LoVo (cell line): ENCODE data around the gene CEP152.
"Not testable (repeated sequence)": the region's sequence is repeated elsewhere in the genome, so short reads cannot be mapped to it uniquely, and the experiment has no call there.

Experiments used
- DNase-seq: peaks from one replicate; pipeline ENCODE4 v3.0.0-alpha.2; 2016; ENCODE audit warnings: low spot score

Gene CEP152, protein sequence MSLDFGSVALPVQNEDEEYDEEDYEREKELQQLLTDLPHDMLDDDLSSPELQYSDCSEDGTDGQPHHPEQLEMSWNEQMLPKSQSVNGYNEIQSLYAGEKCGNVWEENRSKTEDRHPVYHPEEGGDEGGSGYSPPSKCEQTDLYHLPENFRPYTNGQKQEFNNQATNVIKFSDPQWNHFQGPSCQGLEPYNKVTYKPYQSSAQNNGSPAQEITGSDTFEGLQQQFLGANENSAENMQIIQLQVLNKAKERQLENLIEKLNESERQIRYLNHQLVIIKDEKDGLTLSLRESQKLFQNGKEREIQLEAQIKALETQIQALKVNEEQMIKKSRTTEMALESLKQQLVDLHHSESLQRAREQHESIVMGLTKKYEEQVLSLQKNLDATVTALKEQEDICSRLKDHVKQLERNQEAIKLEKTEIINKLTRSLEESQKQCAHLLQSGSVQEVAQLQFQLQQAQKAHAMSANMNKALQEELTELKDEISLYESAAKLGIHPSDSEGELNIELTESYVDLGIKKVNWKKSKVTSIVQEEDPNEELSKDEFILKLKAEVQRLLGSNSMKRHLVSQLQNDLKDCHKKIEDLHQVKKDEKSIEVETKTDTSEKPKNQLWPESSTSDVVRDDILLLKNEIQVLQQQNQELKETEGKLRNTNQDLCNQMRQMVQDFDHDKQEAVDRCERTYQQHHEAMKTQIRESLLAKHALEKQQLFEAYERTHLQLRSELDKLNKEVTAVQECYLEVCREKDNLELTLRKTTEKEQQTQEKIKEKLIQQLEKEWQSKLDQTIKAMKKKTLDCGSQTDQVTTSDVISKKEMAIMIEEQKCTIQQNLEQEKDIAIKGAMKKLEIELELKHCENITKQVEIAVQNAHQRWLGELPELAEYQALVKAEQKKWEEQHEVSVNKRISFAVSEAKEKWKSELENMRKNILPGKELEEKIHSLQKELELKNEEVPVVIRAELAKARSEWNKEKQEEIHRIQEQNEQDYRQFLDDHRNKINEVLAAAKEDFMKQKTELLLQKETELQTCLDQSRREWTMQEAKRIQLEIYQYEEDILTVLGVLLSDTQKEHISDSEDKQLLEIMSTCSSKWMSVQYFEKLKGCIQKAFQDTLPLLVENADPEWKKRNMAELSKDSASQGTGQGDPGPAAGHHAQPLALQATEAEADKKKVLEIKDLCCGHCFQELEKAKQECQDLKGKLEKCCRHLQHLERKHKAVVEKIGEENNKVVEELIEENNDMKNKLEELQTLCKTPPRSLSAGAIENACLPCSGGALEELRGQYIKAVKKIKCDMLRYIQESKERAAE (N-terminal part only)

DNA sequence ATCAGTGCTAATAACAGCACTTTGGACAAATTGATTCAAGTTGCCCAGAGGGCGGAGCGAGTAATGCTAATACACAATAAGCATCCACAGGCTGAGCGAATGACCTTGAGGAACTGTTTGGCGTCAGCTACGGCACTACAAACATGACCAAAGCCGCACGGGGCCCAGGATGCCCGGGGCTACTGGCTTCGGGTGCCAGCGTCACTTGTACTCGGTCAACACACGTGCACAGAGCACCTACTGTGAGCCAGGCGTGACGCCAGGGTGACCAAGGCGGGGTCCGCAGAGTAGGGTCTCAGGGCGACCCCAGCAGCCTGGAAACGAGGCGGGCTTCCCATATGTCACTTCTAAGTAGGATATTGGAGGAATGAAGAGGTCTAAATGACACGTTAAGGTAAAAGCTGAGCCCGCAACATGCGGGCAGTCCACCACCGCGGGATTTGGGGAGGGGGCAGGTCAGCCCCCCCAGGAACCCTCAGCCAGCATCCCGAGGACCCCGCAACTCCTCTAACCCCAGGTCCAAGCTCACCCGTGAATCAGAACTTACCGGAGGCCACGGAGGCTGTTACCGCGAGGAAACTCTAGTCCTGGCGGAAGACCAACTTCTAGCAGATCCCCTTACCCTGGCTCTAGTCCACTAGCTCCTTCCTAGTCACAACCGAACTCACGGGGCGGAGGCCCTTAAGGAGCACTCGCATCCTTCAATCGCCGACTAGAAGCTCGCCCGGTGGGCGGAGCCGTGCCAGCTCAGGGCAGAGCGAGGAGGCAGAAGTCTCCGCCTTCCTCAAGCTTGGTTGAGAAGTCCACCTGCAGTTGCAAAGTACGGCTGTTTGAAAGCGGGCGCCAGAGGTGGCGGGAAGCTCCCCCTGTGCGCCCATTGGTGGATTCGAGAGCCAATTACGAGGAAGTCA, at the start of gene CEP152:
Gene CEP152, minus strand, starts transcription at position 656 of the 911 bp plus-strand sequence. CDS start 5,420 bp downstream, outside the sequence.
- peak; percentile 100 for DNase-seq

DNA sequence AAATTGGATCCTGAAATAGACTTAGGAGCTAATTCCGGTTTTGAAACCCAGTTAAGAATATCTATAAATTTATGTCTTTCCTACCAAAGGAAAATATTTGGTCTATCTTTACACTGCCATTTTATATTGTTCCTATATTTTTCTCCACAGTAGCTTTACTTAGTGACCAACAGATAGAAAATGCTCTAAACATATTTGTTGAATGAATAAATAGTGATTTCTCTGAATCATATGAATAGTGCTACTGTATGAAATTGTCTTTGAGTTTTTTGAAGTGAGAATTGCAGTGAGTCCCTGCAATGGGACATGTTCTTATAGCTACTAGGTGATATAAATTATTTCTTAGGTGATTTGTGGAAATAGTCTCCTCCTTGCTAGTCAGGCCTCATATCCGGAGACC, 48.6 kb upstream of the CEP152 start:
- DNase-seq: no peak

DNA sequence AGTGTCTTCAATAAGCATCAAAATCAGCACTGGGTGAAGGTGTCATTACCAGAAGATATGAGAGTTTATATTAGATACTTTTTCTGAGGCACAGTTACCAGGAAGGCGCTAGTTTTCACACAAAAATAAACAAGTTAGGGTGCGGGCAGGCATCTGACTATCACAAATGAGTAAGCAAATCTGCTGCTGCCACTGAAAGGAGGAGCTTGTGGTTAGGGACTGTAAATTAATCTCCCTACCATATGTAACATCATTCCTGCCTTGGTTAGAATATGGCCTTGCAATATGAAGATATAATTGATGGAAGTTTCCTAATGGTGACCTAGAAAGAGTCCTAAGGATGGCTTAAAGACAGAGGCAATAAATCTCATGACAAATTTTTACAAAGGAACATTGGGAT, 47.5 kb upstream of the CEP152 start:
- DNase-seq: no peak

DNA sequence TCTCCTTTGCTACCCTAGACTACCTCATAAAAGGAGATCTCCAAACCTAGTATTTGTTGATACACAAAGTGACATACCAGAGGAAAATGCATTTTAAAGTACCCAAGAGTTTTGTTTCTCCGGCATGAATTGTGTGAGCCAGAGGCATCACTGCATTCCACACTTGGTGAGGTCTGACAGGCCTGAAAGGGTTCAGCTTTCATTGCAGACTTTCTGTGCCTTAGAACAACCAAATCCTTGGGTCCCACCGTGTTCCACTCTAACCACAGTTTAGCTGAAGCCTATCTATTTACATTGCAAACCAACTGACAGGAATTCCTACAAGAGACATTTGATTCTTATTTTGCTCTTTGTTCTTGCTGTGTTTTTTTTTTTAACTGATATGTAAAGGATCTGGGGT, 46.1 kb upstream of the CEP152 start:
- DNase-seq: no peak

DNA sequence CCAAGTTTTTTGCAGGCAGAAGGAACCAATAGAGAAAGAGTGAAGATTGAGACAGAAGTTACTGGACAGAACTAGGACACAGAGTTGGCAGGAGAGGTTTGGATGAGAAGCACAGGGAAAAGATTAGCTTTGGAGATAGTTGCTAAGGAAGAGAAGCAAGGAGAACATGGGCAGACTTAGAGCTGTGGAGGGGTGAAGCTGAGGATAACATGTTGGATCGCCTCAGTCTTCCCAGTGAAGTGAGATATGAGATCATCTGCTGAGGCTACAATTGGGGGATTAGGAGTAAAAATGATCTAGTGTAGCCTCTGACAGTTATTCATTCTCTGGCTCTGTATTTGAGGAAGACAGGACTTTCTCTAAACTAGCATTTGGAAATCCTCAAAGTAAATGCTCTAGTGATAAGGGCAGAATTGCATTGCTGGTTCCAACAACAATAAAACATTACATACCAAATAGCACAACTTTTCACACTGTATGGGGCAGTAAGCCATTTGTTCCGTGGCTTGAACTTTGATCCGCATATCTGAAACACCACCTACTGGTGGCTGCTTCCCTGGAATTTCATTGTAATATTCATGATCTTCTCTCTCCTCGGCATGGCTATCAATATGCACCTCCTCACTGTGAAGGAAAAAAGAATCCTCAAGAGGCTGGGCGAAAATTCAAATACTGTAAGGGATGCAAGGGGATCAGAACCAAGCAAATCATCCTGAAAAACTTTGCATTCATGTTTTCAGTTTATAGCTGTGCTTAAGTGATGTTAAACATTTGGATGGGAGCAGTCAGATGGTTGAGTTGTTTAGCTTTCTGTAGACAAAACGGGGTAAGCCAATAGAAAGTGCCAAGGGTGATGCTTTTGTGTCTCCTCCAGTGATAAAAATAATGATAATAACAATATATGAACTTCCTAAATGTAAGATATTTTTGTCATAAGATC, 44.9 kb upstream of the CEP152 start:
- DNase-seq: peak; percentile 70

DNA sequence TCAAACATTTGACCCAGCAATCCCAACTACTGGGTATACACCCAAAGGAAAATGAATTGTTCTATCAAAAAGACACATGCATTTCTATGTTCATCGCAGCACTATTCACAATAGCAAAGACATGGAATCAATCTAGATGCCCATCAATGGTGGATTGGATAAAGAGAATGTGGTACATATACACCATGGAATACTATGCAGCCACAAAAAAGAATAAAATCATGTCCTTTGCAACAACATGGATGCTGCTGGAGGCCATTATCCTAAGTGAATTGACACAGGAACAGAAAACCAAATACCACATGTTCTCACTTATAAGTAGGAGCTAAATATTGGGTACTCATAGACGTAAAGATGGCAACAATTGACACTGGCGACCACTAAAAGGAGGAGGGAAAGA, 43.6 kb upstream of the CEP152 start:
- DNase-seq: not testable (repeated sequence)

DNA sequence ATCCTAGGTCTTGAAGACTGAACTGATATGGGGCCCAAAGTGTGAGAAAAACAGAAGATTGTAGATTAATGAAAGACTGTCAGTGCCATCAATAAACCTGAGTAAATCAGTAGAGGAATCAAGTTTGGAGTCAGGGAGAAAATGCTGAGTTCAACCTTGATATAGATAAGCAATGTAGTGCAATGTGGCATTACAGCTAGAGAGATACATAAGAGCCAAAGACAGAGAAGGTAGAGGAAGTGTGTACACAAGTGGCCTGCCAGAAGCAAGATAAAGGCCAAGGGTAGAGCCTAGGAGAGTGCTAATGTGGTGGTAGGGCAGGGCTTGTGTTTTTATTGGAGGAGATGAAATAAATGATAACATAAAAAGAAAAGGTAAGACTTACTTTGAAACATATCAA, 41.1 kb upstream of the CEP152 start:
- DNase-seq: no peak

DNA sequence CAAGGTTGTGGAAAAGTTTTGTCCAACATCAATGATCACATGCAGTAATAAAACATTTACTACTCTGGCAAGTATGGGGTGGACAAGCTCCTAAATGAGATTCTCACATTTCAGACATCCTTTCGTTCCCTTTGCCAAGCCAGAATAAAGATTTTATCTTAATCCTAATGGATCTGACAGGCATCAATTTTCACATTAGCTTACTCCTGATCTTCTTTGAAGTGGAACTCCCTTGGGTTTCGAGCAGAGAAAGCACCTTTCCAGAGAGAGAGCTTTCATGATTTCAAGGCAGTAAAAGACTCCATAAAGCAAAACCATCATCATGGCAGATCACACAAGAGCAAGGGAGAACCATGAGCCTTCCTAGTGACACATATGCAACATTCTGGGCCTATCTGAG, 39.8 kb upstream of the CEP152 start:
- DNase-seq: no peak

DNA sequence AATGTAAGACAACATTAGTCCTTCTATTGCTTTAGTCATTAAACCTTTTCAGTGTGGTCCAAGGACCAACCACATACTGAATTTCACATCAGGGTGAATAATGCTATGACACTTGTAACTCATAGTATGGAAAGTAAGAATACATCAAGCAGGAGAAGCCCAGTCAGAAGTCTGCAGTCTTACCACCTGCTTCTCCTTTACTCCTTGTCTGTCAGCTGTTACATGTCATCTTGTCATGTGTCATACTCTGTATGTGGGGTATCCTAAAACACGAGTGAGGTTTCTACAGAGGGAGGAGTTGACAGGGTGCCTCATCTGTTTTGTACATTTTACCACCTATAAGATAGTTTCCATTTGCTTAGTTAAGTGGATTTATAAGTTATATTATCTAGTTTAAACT, 34.3 kb upstream of the CEP152 start:
- no peak for DNase-seq

DNA sequence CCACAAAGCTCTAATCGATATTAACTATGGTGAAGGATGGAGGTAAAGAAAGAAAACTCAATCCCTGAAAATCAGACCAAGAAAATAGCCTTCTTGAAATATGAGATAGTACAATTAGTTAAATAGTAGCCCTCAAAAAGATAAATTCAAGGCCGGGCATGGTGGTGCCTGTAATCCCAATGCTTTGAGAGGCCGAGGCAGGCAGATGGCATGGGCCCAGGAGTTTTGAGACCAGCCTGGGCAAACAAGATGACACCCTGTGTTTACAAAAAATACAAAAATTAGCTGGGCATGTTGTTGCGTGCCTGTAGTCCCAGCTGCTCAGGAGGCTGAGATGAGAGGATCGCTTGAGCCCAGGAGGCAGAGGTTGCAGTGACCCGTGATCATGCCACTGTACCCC, 31.6 kb upstream of the CEP152 start:
- no peak for DNase-seq

DNA sequence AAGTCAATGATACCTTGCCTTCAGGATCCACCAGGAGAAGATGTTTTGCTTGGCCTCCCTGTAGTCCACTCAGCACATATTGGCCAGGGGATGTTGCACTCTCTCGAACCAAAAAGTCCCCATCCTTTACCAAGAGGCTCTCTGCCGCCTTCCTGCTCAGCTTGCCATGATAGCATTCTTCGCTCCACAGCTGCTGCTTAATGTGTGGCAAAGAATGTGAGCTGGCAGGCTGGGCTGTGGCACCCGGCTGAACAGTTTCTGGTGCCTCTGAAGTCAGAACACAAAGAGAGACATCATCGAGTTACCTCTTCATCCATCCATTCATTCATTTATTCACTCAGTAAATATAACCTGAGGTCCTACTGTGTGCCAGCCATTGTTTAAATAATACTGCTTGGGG, 23.9 kb upstream of the CEP152 start:
- DNase-seq: no peak

DNA sequence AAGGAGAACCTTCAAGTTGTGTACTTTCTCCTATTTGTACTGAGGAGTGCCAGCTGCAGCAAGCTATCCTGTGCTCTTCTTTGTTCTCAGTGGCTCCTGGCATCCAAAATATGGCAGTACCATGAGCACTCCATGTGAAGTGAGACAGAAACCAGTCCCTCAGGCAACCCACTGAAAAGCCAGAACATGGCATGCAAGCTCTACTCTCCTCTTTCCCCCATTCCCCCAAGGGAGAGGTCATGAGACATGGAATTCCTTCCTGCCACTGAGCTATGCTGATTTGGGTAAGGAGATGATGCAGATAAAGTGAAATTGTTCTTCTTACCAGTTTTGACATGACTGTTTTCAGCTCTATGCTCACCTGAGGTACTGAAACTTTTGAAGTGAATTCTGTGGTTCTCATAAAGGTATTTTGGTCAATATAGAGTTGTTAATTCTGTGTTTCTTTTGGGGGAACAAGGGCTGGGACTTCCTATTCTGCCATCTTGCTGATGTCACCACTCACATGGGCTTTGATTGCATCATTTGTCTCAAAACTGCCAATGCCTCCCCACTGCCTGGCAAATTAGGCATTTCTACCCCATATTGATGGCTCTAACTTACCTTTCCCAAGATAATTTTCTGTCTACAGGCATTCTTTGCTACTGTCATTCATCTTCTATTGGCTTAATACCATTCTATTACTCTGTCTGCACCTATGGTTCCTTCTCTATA, 22.8 kb upstream of the CEP152 start:
- no peak for DNase-seq

DNA sequence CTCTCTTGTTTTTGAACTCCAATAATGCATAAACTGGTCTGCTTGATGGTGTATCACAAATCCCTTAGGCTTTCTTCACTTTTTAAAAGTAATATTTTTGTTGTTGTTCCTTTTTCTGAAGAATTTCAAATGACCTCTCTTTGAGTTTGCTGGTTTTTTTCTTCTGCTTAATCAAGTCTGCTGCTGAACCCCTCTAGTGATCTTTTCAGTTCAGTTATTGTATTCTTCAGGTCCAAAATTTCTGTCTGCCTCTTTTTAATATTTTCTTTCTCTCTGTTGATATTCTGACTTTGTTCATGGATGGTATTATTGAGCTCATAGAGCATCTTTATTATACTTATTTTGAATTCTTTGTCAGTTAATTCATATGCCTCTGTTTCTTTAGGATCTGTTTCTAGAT, 21.8 kb upstream of the CEP152 start:
- no peak for DNase-seq

DNA sequence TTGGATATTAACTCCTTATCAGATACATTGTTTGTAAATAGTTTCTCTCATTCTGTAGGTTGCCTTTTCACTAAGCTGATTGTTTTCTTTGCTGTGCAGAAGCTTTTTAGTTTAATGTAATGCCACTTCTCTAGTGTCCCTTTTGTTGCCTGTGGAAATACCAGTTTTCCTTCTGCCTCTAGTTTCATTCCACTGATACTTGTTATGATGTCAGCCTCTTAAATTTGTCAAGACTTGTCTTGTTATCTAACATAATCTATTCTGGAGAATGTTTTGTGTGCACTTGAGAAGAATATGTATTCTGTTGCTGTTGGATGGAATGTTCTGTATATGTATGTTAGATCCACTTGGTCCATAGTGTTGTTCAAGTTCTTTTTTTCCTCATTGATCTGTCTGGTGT, 18.0 kb upstream of the CEP152 start:
- DNase-seq: no peak

DNA sequence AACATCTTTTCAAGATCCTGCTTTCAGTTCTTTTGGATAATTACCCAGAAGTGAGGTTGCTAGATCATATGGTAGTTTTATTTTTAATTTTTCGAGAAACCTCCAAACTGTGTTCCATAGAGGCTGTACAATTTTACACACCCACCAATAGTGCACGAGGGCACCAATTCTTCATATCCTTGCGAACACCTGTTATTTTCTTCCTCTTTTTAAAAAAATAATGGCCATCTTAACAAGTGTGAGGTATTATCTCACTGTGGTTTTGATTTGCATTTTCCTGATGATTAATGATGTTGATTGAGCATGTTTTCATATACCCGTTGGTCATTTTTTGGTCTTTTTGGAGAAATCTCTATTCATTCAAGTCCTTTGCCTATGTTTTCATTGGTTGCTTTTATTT, 17.6 kb upstream of the CEP152 start:
- no peak for DNase-seq

DNA sequence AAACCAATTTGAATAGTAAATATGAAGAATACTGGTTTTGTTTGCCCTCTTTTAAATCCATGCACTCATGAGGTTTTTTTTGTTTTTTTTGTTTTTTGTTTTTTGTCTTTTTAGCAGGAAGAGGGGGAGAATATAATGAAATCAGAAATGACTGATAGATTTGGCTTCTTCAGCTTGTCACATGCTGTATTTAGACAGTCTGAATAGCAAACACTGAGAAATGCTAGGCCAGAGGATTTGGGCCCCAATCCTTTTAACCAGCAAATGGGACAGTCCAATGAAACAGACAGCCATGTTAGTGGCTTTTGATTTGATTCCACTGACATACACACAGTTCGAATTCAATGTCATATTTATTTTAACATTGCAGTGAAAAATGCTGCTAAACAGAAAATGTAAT, 14.2 kb upstream of the CEP152 start:
- DNase-seq: no peak

DNA sequence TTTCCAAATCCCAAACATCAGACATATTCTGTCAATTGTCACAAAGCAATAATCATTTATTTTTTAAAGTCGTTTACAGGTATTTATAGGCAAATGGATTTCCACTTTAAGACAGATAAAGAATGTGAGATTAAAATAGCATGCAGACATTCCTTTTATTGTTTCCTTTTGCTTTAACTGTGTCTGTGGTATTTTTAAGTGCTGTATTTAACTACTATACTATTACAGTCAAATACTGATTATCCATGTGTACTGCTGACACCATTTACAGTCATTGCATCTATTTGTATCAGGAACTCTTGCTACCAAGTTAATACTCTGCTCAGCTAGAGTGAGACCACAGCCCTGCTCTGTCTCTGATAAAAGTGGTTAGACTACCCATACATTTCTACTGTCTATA, 12.8 kb upstream of the CEP152 start:
- no peak for DNase-seq

DNA sequence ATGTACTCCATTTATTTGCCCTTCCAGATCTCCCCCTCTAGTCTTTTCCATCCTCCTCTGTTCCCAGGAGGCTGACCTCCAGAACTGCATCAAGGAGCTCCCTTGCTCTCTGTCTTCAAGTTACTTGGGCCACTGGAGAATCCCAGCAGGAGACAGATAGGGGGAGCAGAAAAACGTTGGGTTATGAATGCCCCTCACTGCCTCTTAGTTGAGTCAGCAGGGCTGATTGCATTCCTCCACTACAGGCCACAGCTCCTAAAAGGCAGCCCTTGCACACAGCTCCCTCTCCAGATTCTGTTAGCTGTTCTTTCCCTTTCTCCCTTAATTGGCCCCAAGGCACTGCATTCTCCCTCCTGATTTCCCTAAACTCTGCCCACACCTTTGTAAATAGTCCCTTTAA, 12.4 kb upstream of the CEP152 start:
- no peak for DNase-seq

DNA sequence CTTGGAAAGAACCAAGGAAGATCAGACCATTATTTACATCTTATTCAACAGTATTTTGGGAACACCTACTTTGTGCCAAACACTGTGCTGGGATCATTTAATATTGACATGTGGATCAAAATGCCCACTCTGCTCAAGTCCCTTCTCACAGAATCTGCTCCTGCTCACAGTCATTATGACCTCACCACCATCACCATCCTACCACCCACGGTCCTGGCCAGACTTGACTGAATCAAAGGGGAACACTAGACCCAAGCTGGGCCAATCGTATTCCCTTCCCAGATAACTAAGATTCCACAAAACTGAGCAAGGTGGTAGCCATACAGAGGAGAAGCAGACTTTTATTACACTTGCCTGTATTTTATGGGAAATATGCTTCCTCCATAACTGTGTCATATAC, 3.4 kb upstream of the CEP152 start:
- no peak for DNase-seq
